ENCODE data around the gene ADGRA1. TPM values are rescaled to one million over a fixed set of nuclear protein-coding genes. Genes with fewer than 3 reads are reported as not detected.
A peak's percentile ranks its signal among the peaks of the same experiment; 100 is the strongest.
"Not testable (repeated sequence)": the region's sequence is repeated elsewhere in the genome, so short reads cannot be mapped to it uniquely, and the experiment has no call there.

Gene ADGRA1
- total RNA-seq, 6 donors from 2014 or later: 0.30 to 1.0 (median 0.39) TPM; not detected in 1

GRCh38 chr10:133134411-133135115, 46.8 kb downstream of the ADGRA1 start:
- TF ChIP-seq EP300 (IDR thresholded peaks at IDR 0.05) (no peak), POLR2AphosphoS5 (IDR thresholded peaks at IDR 0.05) (no peak), CTCF (IDR thresholded peaks at IDR 0.05) (no peak), POLR2A (IDR thresholded peaks at IDR 0.05) (no peak)
- H3K4me1 ChIP-seq: no peaks in the 10 kb centered on the region
- no peak overlapping the region for H3K4me3 ChIP-seq
- H3K27ac ChIP-seq: no peak overlapping the region
- no peaks in the 10 kb centered on the region for H3K27me3 ChIP-seq
- ATAC-seq (ENCODE audit: low FRiP score in 2 of 2) (no peak), DNase-seq (peak in 1 of 2 donors; percentile 19)
- WGBS, 2 donors: 77 to 81% methylated on average over 5 to 20 of the region's 20 CpGs
- H3K9me3 ChIP-seq: no peaks in the 10 kb centered on the region
- H3K36me3 ChIP-seq: no peaks in the 10 kb centered on the region

GRCh38 chr10:133135116-133135465, 47.4 kb downstream of the ADGRA1 start:
- no peak overlapping the region for H3K4me3 ChIP-seq
- no peaks in the 10 kb centered on the region for H3K9me3 ChIP-seq
- H3K27ac ChIP-seq: no peak overlapping the region
- no peaks in the 10 kb centered on the region for H3K4me1 ChIP-seq
- TF ChIP-seq POLR2AphosphoS5 (IDR thresholded peaks at IDR 0.05): no peak
- no peak for TF ChIP-seq EP300 (IDR thresholded peaks at IDR 0.05)
- no peak for TF ChIP-seq POLR2A (IDR thresholded peaks at IDR 0.05)
- TF ChIP-seq CTCF (IDR thresholded peaks at IDR 0.05): no peak
- H3K36me3 ChIP-seq: no peaks in the 10 kb centered on the region
- 76% methylated on average over 8 of the region's 8 CpGs; no CpG with 5 or more reads in 1 of the 2 donors for WGBS, 2 donors
- peak in 1 of 2 donors; percentile 49 for DNase-seq
- H3K27me3 ChIP-seq: no peaks in the 10 kb centered on the region
- ATAC-seq (ENCODE audit: low FRiP score in 2 of 2): no peak

GRCh38 chr10:133137486-133138145, 49.9 kb downstream of the ADGRA1 start:
- not testable (repeated sequence) for H3K36me3 ChIP-seq; H3K4me1 ChIP-seq; H3K4me3 ChIP-seq; ATAC-seq (ENCODE audit: low FRiP score in 2 of 2); H3K9me3 ChIP-seq; H3K27ac ChIP-seq; H3K27me3 ChIP-seq
- DNase-seq: peak in 1 of 2 donors; percentile 73
- 89% methylated on average over 4 of the region's 12 CpGs; no CpG with 5 or more reads in 1 of the 2 donors for WGBS, 2 donors

- Histone ChIP-seq H3K36me3 (no peaks in the 10 kb centered on the region), H3K27ac (no peak overlapping the region), H3K4me1 (peaks cover 0 to 5% (median 0%) of the 10 kb centered on the region in 4 donors), H3K27me3 (peaks cover 0 to 3% (median 0%) of the 10 kb centered on the region in 4 donors), H3K4me3 (no peak overlapping the region), H3K9me3 (no peaks in the 10 kb centered on the region)
- ATAC-seq (ENCODE audit: low FRiP score in 2 of 2): no peak
- 25 to 67% methylated on average over 1 to 11 of the region's 17 CpGs for WGBS, 2 donors
- peak in 1 of 2 donors; percentile 63 for DNase-seq
- TF ChIP-seq EP300 (IDR thresholded peaks at IDR 0.05): no peak
- no peak for TF ChIP-seq CTCF (IDR thresholded peaks at IDR 0.05)
- no peak for TF ChIP-seq POLR2AphosphoS5 (IDR thresholded peaks at IDR 0.05)
- TF ChIP-seq POLR2A (IDR thresholded peaks at IDR 0.05): no peak
Measured at GRCh38 chr10:133139551-133140065, 51.9 kb downstream of the ADGRA1 start.

- no peak for TF ChIP-seq EP300 (IDR thresholded peaks at IDR 0.05)
- no peak for TF ChIP-seq POLR2AphosphoS5 (IDR thresholded peaks at IDR 0.05)
- TF ChIP-seq POLR2A (IDR thresholded peaks at IDR 0.05): no peak
- no peak for TF ChIP-seq CTCF (IDR thresholded peaks at IDR 0.05)
- DNase-seq (peak; percentile 16 to 70), ATAC-seq (ENCODE audit: low FRiP score in 2 of 2) (peak in 1 of 2 donors; percentile 79)
- H3K36me3 ChIP-seq: no peaks in the 10 kb centered on the region
- no peak overlapping the region for H3K27ac ChIP-seq
- no peaks in the 10 kb centered on the region for H3K9me3 ChIP-seq
- H3K4me3 ChIP-seq: no peak overlapping the region
- peaks cover 0 to 5% (median 0%) of the 10 kb centered on the region in 4 donors for H3K4me1 ChIP-seq
- 62 to 73% methylated on average over 18 to 26 of the region's 26 CpGs for WGBS, 2 donors
- H3K27me3 ChIP-seq: peaks cover 0 to 3% (median 0%) of the 10 kb centered on the region in 4 donors
Measured at GRCh38 chr10:133140417-133141143, 52.9 kb downstream of the ADGRA1 start.
